Ishikawa (cell line): ENCODE measurements around the gene IGFBP2.

Source experiments
- CEBPB ChIP-seq: IDR thresholded peaks from 2 replicates; pipeline ENCODE4 v1.6.1; 2012
- CREB1 ChIP-seq: IDR thresholded peaks from 2 replicates; pipeline ENCODE4 v1.6.1; 2012; ENCODE audit warnings: low read depth
- EGR1 ChIP-seq: IDR thresholded peaks from 2 replicates; pipeline ENCODE4 v1.6.1; 2012
- EP300 ChIP-seq: IDR thresholded peaks from 2 replicates; pipeline ENCODE4 v1.6.1; 2012; ENCODE audit warnings: borderline replicate concordance
- FOXM1 ChIP-seq: IDR thresholded peaks from 2 replicates; pipeline ENCODE4 v1.6.1; 2012; ENCODE audit warnings: low read depth, borderline replicate concordance
- NFIC ChIP-seq: IDR thresholded peaks from 2 replicates; pipeline ENCODE4 v1.6.1; 2012
- RAD21 ChIP-seq: IDR thresholded peaks from 2 replicates; pipeline ENCODE4 v1.6.1; 2012; ENCODE audit warnings: low read depth
- TAF1 ChIP-seq: IDR thresholded peaks from 2 replicates; pipeline ENCODE4 v1.6.1; 2012; ENCODE audit warnings: low read depth, mild to moderate bottlenecking
- TCF12 ChIP-seq: IDR thresholded peaks from 2 replicates; pipeline ENCODE4 v1.6.1; 2012; ENCODE audit warnings: low read depth
- TEAD4 ChIP-seq: IDR thresholded peaks from 2 replicates; pipeline ENCODE4 v1.6.1; 2012
- USF1 ChIP-seq: IDR thresholded peaks from 2 replicates; pipeline ENCODE4 v1.6.1; 2012
- YY1 ChIP-seq: IDR thresholded peaks from 2 replicates; pipeline ENCODE4 v1.6.1; 2012; ENCODE audit warnings: low read depth
- ZBTB7A ChIP-seq: IDR thresholded peaks from 2 replicates; pipeline ENCODE4 v1.6.1; 2012; ENCODE audit warnings: low read depth
- TF ChIP-seq, protein P1 (sequence below): IDR thresholded peaks from 2 replicates; pipeline ENCODE4 v1.6.1; 2012; ENCODE audit warnings: low read depth, mild to moderate bottlenecking
- TF ChIP-seq, protein P2 (sequence below): IDR thresholded peaks from 2 replicates; pipeline ENCODE4 v1.6.1; 2012

IGFBP2 gene

DNA sequence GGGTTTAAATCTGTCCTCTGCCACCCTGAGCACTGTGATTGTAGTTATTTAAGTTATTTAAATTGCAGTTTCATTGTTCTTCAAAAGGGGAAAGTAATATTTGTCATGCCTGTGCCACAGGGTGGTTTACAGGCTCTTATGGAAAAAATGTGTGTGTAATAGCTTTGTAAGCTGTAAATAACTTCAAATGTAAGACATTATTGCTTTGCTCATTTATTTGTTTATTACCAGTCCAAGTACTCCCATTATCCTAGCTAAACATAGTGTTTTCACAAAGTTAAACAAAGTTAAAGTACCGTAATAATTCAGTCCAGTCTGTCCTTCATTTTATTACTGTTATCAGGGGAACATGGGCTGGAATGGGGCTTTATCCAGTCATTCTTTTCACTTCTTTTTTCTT lies 43.4 kb upstream of the IGFBP2 start:
- TF ChIP-seq, protein P1, sequence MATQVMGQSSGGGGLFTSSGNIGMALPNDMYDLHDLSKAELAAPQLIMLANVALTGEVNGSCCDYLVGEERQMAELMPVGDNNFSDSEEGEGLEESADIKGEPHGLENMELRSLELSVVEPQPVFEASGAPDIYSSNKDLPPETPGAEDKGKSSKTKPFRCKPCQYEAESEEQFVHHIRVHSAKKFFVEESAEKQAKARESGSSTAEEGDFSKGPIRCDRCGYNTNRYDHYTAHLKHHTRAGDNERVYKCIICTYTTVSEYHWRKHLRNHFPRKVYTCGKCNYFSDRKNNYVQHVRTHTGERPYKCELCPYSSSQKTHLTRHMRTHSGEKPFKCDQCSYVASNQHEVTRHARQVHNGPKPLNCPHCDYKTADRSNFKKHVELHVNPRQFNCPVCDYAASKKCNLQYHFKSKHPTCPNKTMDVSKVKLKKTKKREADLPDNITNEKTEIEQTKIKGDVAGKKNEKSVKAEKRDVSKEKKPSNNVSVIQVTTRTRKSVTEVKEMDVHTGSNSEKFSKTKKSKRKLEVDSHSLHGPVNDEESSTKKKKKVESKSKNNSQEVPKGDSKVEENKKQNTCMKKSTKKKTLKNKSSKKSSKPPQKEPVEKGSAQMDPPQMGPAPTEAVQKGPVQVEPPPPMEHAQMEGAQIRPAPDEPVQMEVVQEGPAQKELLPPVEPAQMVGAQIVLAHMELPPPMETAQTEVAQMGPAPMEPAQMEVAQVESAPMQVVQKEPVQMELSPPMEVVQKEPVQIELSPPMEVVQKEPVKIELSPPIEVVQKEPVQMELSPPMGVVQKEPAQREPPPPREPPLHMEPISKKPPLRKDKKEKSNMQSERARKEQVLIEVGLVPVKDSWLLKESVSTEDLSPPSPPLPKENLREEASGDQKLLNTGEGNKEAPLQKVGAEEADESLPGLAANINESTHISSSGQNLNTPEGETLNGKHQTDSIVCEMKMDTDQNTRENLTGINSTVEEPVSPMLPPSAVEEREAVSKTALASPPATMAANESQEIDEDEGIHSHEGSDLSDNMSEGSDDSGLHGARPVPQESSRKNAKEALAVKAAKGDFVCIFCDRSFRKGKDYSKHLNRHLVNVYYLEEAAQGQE: no peak

DNA sequence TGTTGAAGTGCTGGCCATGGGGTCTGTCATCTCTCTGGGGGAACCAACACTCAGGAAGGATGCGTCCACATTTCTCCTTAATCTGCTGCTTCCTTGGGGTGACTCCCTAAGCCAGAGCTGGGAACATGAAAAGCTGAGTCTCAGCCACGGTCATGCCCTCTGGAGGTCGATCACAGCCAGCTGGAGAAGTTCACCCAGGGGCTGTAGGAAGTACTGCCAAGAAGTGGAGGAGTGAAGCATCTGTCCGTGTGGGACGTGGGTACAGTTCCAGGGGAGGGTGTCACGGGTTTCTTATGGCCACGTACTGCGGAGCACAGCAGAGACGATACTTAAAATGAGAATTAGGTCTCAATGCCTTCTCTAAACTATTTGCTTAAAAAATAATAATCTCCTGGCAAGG lies 42.4 kb upstream of the IGFBP2 start:
- TF ChIP-seq, protein P1: no peak
- TF ChIP-seq, protein P2, sequence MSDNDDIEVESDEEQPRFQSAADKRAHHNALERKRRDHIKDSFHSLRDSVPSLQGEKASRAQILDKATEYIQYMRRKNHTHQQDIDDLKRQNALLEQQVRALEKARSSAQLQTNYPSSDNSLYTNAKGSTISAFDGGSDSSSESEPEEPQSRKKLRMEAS: no peak
- TF ChIP-seq CEBPB (no peak), EGR1 (no peak), RAD21 (no peak), USF1 (no peak), EP300 (no peak), TCF12 (no peak), NFIC (no peak), TAF1 (no peak), CREB1 (no peak)

GRCh38 chr2:216591480-216591879 lies 41.7 kb upstream of the IGFBP2 start:
- TF ChIP-seq ZBTB7A (no peak), NFIC (no peak), TCF12 (no peak), FOXM1 (no peak), EGR1 (no peak), RAD21 (no peak), USF1 (no peak), EP300 (no peak), TAF1 (no peak), TEAD4 (no peak), YY1 (no peak), CREB1 (no peak), CEBPB (no peak)
- TF ChIP-seq, protein P2: no peak
- TF ChIP-seq, protein P1: no peak

DNA sequence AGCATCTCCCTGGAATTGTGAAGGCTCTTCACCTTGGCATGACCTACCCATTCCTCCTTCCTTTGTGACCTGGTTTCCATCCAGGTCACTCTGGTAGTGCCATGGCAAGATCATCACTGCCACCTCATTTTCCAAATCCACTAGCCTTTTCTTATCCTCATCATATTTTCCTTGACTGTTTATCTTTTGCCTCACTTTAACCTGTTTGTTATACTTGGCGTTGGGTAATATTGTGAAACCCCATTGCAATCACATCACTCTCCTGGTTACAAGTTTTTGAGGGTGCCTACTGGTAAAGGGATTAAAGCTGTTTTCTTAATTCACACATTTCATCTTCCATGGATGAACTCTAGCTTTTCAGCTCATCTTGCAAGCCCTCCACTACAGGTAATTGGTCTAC lies 39.1 kb upstream of the IGFBP2 start:
- TF ChIP-seq RAD21: no peak
- TF ChIP-seq, protein P2: no peak
- TF ChIP-seq CEBPB: no peak
- no peak for TF ChIP-seq TAF1
- TF ChIP-seq, protein P1: no peak
- TF ChIP-seq USF1: no peak
- no peak for TF ChIP-seq EP300
